Thoracic aorta (tissue), 2 donors: ENCODE data around the gene ZNF516. TPM values are rescaled to one million over a fixed set of nuclear protein-coding genes. Genes with fewer than 3 reads are reported as not detected.
"Not testable (repeated sequence)": the region's sequence is repeated elsewhere in the genome, so short reads cannot be mapped to it uniquely, and the experiment has no call there.

Experiments
- ATAC-seq: fragments of 150-250 bp; one replicate; pipeline ENCODE4 v1.8.0; 2017; ENCODE audit warnings: low read depth; ENCODE audit not compliant: insufficient number of reproducible peaks, low FRiP score
- DNase-seq: peaks from one replicate; pipeline ENCODE4 v3.0.0-alpha.2; 2020; ENCODE audit warnings: low spot score
- H3K27ac ChIP-seq, 2 donors: fragments of 200-600 bp; sonication (generic); 1 replicate in 1 of 2; 2 replicates in 1 of 2; pipeline ENCODE4 v1.5.1; 2016; ENCODE audit warnings: mild to moderate bottlenecking in 2 of 2, moderate library complexity in 2 of 2
- H3K27me3 ChIP-seq: fragments of 200-600 bp; sonication (generic); replicated peaks from 2 replicates; pipeline ENCODE4 v1.6.0; 2016; ENCODE audit warnings: mild to moderate bottlenecking; ENCODE audit not compliant: insufficient read depth
- H3K36me3 ChIP-seq: fragments of 200-600 bp; sonication (generic); one replicate; pipeline ENCODE4 v1.5.1; 2016
- H3K4me1 ChIP-seq, 2 donors: fragments of 200-600 bp; sonication (generic); 1 replicate in 1 of 2; 2 replicates in 1 of 2; pipeline versions ENCODE4 v1.5.1 to v1.6.0; 2016; ENCODE audit warnings: low read depth in 2 of 2, mild to moderate bottlenecking in 1 of 2; ENCODE audit not compliant: control insufficient read depth in 1 of 2
- H3K4me3 ChIP-seq: fragments of 200-600 bp; sonication (generic); 2 replicates; pipeline ENCODE4 v1.5.1; 2016; ENCODE audit warnings: mild to moderate bottlenecking
- H3K9me3 ChIP-seq: fragments of 200-600 bp; sonication (generic); 2 replicates; pipeline ENCODE4 v1.5.1; 2016
- total RNA-seq, 2 donors: library from RNA; depleted of rRNA; stranded (reverse); fragments of >200 nt; gene quantifications; one replicate each; pipeline versions ENCODE4 v1.1.0 to v1.2.3, GENCODE V29; 2016
- TF ChIP-seq, protein P1 (sequence below): fragments of 200-600 bp; sonication (generic); IDR thresholded peaks from one replicate; pipeline ENCODE4 v1.5.1; 2019; ENCODE audit warnings: antibody characterized with exemption

Gene ZNF516
- total RNA-seq, 2 donors from 2014 or later, result 19.5 to 19.8 TPM

DNA sequence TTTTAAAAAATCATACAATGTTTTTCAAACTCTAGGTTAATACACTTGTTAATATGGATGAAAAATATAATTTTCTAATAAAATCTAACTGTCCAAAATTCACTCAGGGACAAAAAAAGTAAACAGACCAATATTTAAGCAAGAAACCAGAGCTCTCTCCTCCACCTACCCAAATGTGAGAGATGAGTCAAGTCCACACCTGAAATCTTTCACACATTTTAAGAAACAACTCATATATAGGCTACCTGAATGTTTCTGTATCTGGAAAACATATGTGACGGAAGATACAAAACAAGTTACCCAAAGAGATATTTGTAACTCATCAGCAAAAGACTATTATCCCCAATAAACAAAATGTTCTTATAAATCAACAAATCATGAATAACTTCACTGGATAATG is 20.2 kb downstream of the ZNF516 start:
- H3K4me1 ChIP-seq, result peaks cover 0 to 20% of the 10 kb centered on the region in 2 donors

DNA sequence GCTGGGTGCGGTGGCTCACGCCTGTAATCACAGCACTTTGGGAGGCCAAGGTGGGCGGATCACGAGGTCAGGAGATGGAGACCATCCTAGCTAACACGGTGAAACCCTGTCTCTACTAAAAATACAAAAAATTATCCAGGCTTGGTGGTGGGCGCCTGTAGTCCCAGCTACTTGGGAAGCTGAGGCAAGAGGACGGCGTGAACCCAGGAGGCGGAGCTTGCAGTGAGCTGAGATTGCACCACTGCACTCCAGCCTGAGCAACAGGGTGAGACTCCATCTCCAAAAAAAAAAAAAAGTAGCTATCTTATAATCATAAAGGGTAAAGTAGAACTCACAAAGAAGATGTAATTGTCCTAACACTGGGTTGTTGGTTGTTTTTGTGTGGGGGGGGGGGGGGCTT is 21.5 kb downstream of the ZNF516 start:
- not testable (repeated sequence) for DNase-seq, H3K9me3 ChIP-seq, H3K27ac ChIP-seq, H3K27me3 ChIP-seq, H3K4me3 ChIP-seq, ATAC-seq, H3K36me3 ChIP-seq
- peaks cover 0 to 20% of the 10 kb centered on the region in 2 donors for H3K4me1 ChIP-seq

More for the DNA sequence above, 20.2 kb downstream of the ZNF516 start:
- H3K27ac ChIP-seq, result no peak overlapping the region
- ATAC-seq (no peak), DNase-seq (no peak)
- TF ChIP-seq, protein P1, sequence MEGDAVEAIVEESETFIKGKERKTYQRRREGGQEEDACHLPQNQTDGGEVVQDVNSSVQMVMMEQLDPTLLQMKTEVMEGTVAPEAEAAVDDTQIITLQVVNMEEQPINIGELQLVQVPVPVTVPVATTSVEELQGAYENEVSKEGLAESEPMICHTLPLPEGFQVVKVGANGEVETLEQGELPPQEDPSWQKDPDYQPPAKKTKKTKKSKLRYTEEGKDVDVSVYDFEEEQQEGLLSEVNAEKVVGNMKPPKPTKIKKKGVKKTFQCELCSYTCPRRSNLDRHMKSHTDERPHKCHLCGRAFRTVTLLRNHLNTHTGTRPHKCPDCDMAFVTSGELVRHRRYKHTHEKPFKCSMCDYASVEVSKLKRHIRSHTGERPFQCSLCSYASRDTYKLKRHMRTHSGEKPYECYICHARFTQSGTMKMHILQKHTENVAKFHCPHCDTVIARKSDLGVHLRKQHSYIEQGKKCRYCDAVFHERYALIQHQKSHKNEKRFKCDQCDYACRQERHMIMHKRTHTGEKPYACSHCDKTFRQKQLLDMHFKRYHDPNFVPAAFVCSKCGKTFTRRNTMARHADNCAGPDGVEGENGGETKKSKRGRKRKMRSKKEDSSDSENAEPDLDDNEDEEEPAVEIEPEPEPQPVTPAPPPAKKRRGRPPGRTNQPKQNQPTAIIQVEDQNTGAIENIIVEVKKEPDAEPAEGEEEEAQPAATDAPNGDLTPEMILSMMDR, result no peak
- no peaks in the 10 kb centered on the region for H3K36me3 ChIP-seq
- no peaks in the 10 kb centered on the region for H3K27me3 ChIP-seq
- H3K4me3 ChIP-seq, result no peak overlapping the region
- no peaks in the 10 kb centered on the region for H3K9me3 ChIP-seq

DNA sequence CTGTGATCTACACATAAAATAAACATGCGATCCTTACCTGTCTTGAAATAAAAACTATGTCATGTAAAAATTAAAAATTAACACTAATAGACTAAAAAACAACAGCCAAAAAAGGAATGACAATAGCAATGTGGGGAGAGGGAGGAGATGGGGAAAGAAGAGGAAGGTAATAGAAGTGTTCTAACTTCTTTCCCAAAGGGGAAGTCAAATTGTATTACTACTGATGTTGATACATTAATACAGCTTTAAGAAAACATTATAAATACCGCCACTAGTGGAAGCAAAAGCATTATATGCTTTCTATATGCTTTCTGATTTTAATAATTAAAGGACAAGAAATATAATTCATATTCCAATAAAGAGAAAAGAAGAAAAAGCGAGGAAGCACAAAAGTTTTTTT is 22.2 kb downstream of the ZNF516 start:
- H3K4me1 ChIP-seq, result peaks cover 0 to 19% of the 10 kb centered on the region in 2 donors
- ATAC-seq (no peak), DNase-seq (no peak)
- H3K36me3 ChIP-seq, result no peaks in the 10 kb centered on the region
- TF ChIP-seq, protein P1, result no peak
- H3K9me3 ChIP-seq, result no peaks in the 10 kb centered on the region
- no peaks in the 10 kb centered on the region for H3K27me3 ChIP-seq
- no peak overlapping the region for H3K27ac ChIP-seq
- H3K4me3 ChIP-seq, result no peak overlapping the region

DNA sequence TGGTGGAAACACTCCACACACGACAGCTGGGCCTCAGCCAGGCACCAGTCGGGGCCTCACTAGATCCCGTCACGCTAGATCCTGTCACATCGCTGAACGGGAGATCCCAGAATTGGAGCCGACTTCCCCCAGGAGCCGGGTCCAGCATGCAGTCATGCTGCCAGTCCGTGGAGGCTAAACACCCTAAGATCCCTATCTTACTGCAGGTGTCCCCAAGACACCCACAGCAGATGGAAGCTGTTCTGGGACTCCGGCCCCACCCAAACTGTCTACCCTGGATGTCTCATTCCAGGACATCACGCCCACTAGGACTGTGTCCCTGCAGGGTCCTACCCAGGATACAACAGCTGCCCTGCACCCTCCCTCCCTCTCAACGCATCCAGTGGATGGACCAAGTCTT is 23.4 kb downstream of the ZNF516 start:
- ATAC-seq, result no peak

DNA sequence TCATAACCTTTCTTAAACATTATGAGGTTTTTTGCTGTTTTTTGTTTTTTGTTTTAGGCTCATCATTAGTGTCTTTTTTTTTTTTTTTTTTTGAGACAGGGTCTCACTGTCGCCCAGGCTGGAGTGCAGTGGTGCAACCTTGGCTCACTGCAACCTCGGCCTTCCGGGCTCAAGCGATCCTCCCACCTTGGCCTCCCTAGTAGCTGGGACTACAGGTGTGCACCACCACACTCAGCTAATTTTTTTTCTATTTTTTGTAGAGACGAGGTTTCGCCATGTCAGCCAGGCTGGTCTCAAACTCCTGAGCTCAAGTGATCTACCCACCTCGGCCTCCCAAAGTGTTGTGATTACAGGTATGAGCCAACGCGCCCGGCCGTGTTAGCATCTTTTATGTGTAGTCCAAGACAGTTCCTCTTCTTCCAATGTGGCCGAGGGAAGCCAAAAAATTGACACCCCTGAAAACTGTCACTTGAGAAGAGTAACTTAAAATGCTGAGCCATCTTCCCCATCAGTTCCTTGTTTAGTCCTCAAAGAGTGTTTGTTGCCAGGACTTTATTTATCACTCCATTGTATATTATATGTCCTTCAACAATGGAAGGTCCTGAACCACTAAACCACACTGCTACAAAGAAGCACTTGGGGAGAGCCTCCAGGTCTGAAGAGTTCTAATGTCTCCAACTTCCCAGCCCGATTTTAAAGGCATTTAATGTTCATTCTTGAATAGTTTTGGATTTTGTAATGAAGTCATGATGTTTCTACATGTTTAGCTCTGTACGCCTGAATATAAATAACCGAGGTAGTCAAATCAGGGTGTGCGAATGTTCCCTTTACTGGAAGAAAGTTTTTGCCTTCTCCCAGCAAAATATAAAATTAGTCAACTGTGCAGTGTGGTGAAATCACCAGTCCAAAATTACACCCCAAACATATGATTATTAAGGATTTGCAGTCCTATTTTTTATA is 26.4 kb downstream of the ZNF516 start:
- ATAC-seq (no peak), DNase-seq (no peak)
- Histone ChIP-seq H3K9me3 (no peaks in the 10 kb centered on the region), H3K4me3 (no peak overlapping the region), H3K27ac (no peak overlapping the region), H3K27me3 (no peaks in the 10 kb centered on the region), H3K36me3 (no peaks in the 10 kb centered on the region), H3K4me1 (no peaks in the 10 kb centered on the region)
- TF ChIP-seq, protein P1, result no peak

More for the DNA sequence above, 23.4 kb downstream of the ZNF516 start:
- Histone ChIP-seq H3K4me3 (no peak overlapping the region), H3K4me1 (peaks cover 0 to 7% of the 10 kb centered on the region in 2 donors), H3K9me3 (no peaks in the 10 kb centered on the region), H3K27ac (no peak overlapping the region), H3K36me3 (no peaks in the 10 kb centered on the region), H3K27me3 (no peaks in the 10 kb centered on the region)
- no peak for DNase-seq
- TF ChIP-seq, protein P1, result no peak
